Ectodermal cell (in vitro differentiated cells): ENCODE measurements around the gene SIAH1.

Experiments used
- H3K27ac ChIP-seq: 2 replicates; pipeline ENCODE4 v1.7.0; 2013; ENCODE audit warnings: mild to moderate bottlenecking, low read depth, low read length; ENCODE audit not compliant: insufficient read depth, poor library complexity, severe bottlenecking
- H3K27me3 ChIP-seq: 2 replicates; pipeline ENCODE4 v1.7.0; 2013; ENCODE audit warnings: mild to moderate bottlenecking, low read length; ENCODE audit not compliant: insufficient read depth, control insufficient read depth, poor library complexity, severe bottlenecking
- H3K36me3 ChIP-seq: one replicate; pipeline ENCODE4 v1.7.0; 2013; ENCODE audit warnings: low read length; ENCODE audit not compliant: control insufficient read depth, insufficient read depth
- H3K4me1 ChIP-seq: one replicate; pipeline ENCODE4 v1.7.0; 2013; ENCODE audit warnings: low read length; ENCODE audit not compliant: control insufficient read depth, insufficient read depth
- H3K4me3 ChIP-seq: 2 replicates; pipeline ENCODE4 v1.7.0; 2013; ENCODE audit warnings: low read depth, low read length, control low read depth; ENCODE audit not compliant: insufficient read depth
- H3K9me3 ChIP-seq: 2 replicates; pipeline ENCODE4 v1.7.0; 2013; ENCODE audit warnings: mild to moderate bottlenecking, low read length, moderate library complexity; ENCODE audit not compliant: control insufficient read depth
- WGBS, 2 experiments: methylation state at CpG; one replicate each; pipeline ENCODE4 v1.1.7; 2013; ENCODE audit warnings: missing lambda C conversion rate in 2 of 2; 5-methylcytosine and 5-hydroxymethylcytosine counted together

The SIAH1 gene

GRCh38 chr16:48393485-48394354, 8.5 kb upstream of the SIAH1 start:
- Histone ChIP-seq H3K36me3 (no peaks in the 10 kb centered on the region), H3K27me3 (no peaks in the 10 kb centered on the region), H3K4me1 (peaks cover 3% of the 10 kb centered on the region), H3K9me3 (no peaks in the 10 kb centered on the region), H3K4me3 (no peak overlapping the region), H3K27ac (no peak overlapping the region)
- WGBS, 2 experiments: 89 to 91% methylated on average over 11 of the region's 11 CpGs

- Histone ChIP-seq H3K27ac (no peak overlapping the region), H3K9me3 (no peaks in the 10 kb centered on the region), H3K36me3 (no peaks in the 10 kb centered on the region), H3K4me3 (no peak overlapping the region), H3K4me1 (peaks cover 3% of the 10 kb centered on the region), H3K27me3 (no peaks in the 10 kb centered on the region)
- 92 to 96% methylated on average over 5 of the region's 5 CpGs for WGBS, 2 experiments
Observed at GRCh38 chr16:48392407-48392806, 7.2 kb upstream of the SIAH1 start.

GRCh38 chr16:48386559-48387312, 1.5 kb upstream of the SIAH1 start:
- Histone ChIP-seq H3K27ac (no peak overlapping the region), H3K4me1 (no peaks in the 10 kb centered on the region), H3K4me3 (no peak overlapping the region), H3K27me3 (no peaks in the 10 kb centered on the region), H3K36me3 (no peaks in the 10 kb centered on the region), H3K9me3 (no peaks in the 10 kb centered on the region)
- 91 to 93% methylated on average over 17 of the region's 17 CpGs for WGBS, 2 experiments

- H3K4me3 ChIP-seq: peak overlapping the region; percentile 79
- WGBS, 2 experiments: 0% methylated on average over 103 of the region's 103 CpGs
- no peaks in the 10 kb centered on the region for H3K9me3 ChIP-seq
- H3K27me3 ChIP-seq: no peaks in the 10 kb centered on the region
- H3K27ac ChIP-seq: peak overlapping the region; percentile 100
- H3K36me3 ChIP-seq: no peaks in the 10 kb centered on the region
- peaks cover 2% of the 10 kb centered on the region for H3K4me1 ChIP-seq
Observed at GRCh38 chr16:48384520-48385252, 527 bp downstream of the SIAH1 start.

- 2% methylated on average over 15 of the region's 15 CpGs for WGBS, 2 experiments
- H3K4me1 ChIP-seq: peaks cover 4% of the 10 kb centered on the region
- peak overlapping the region; percentile 79 for H3K4me3 ChIP-seq
- no peaks in the 10 kb centered on the region for H3K36me3 ChIP-seq
- peak overlapping the region; percentile 96 for H3K27ac ChIP-seq
- no peaks in the 10 kb centered on the region for H3K27me3 ChIP-seq
- no peaks in the 10 kb centered on the region for H3K9me3 ChIP-seq
Observed at GRCh38 chr16:48383877-48384519, 1.2 kb downstream of the SIAH1 start.

GRCh38 chr16:48383009-48383876, 2.0 kb downstream of the SIAH1 start:
- Histone ChIP-seq H3K4me3 (peak overlapping the region; percentile 79), H3K4me1 (peaks cover 4% of the 10 kb centered on the region), H3K9me3 (no peaks in the 10 kb centered on the region), H3K27ac (no peak overlapping the region), H3K27me3 (no peaks in the 10 kb centered on the region), H3K36me3 (no peaks in the 10 kb centered on the region)
- 82 to 88% methylated on average over 3 to 4 of the region's 6 CpGs for WGBS, 2 experiments

- H3K4me1 ChIP-seq: peaks cover 4% of the 10 kb centered on the region
- H3K27me3 ChIP-seq: no peaks in the 10 kb centered on the region
- H3K4me3 ChIP-seq: no peak overlapping the region
- no peak overlapping the region for H3K27ac ChIP-seq
- H3K36me3 ChIP-seq: no peaks in the 10 kb centered on the region
- WGBS, 2 experiments: 96% methylated on average over 3 of the region's 4 CpGs
- no peaks in the 10 kb centered on the region for H3K9me3 ChIP-seq
Observed at GRCh38 chr16:48382131-48382530, 3.1 kb downstream of the SIAH1 start.

GRCh38 chr16:48381201-48381600, 4.0 kb downstream of the SIAH1 start:
- Histone ChIP-seq H3K4me3 (no peak overlapping the region), H3K36me3 (no peaks in the 10 kb centered on the region), H3K27me3 (no peaks in the 10 kb centered on the region), H3K9me3 (no peaks in the 10 kb centered on the region), H3K4me1 (peaks cover 4% of the 10 kb centered on the region), H3K27ac (no peak overlapping the region)
- WGBS, 2 experiments: 84 to 91% methylated on average over 5 of the region's 5 CpGs

- Histone ChIP-seq H3K4me3 (no peak overlapping the region), H3K27ac (no peak overlapping the region), H3K9me3 (no peaks in the 10 kb centered on the region), H3K27me3 (no peaks in the 10 kb centered on the region), H3K4me1 (peaks cover 8% of the 10 kb centered on the region), H3K36me3 (no peaks in the 10 kb centered on the region)
- 84 to 94% methylated on average over 1 of the region's 1 CpG for WGBS, 2 experiments
Observed at GRCh38 chr16:48378836-48379235, 6.4 kb downstream of the SIAH1 start.
